ENCODE measurements around the gene OLIG2. TPM values are rescaled to one million over a fixed set of nuclear protein-coding genes. Genes with fewer than 3 reads are reported as not detected.

Gene OLIG2
- total RNA-seq, 1 donor from 2014 or later = not detected

DNA sequence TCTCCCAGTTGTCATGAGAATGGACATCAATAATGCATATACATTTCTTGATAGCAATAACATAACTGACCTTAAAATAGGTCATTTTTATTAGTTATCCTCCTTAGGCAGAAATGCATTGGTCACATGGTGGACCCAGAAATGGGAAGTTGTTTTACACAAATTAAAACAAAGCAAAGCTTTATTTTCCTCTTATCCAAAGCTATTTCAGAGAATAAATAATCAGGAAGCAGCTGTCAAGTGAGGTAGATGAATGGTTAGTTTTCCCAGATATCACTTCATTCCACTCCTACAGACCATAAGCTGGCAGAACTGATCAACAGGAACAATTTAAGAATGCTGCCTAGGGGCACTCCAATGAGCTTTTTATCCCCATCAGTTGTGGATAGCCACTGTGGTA, 28.2 kb downstream of the OLIG2 start:
- TF ChIP-seq, protein P1, sequence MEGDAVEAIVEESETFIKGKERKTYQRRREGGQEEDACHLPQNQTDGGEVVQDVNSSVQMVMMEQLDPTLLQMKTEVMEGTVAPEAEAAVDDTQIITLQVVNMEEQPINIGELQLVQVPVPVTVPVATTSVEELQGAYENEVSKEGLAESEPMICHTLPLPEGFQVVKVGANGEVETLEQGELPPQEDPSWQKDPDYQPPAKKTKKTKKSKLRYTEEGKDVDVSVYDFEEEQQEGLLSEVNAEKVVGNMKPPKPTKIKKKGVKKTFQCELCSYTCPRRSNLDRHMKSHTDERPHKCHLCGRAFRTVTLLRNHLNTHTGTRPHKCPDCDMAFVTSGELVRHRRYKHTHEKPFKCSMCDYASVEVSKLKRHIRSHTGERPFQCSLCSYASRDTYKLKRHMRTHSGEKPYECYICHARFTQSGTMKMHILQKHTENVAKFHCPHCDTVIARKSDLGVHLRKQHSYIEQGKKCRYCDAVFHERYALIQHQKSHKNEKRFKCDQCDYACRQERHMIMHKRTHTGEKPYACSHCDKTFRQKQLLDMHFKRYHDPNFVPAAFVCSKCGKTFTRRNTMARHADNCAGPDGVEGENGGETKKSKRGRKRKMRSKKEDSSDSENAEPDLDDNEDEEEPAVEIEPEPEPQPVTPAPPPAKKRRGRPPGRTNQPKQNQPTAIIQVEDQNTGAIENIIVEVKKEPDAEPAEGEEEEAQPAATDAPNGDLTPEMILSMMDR (conservative IDR thresholded peaks at IDR 0.05; ENCODE audit: low read depth, low read length) = no peak
- H3K4me3 ChIP-seq (ENCODE audit: low read depth, low read length) = no peak overlapping the region
- DNase-seq (ENCODE audit: low read depth) = no peak

DNA sequence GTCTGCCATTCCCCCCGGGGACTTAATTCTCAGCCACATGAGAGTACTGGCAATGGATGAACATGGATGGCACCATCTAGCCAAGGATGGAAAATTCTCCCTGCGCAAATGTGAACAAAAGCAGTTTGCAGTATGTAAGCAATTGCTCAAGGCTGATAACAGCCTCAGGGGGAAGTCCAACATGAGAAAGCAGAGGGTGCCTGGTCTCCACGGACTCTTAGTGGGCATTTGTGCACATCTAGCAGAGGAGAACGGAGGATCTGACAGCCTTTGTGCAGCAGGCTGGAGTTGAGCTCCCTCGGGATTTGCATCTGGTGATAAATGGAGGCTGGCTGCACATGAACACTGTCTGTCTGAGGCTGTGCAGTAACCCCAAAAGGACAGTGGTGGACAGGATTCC, 30.3 kb downstream of the OLIG2 start:
- no peak for DNase-seq (ENCODE audit: low read depth)
- TF ChIP-seq, protein P1 (conservative IDR thresholded peaks at IDR 0.05; ENCODE audit: low read depth, low read length) = no peak

DNA sequence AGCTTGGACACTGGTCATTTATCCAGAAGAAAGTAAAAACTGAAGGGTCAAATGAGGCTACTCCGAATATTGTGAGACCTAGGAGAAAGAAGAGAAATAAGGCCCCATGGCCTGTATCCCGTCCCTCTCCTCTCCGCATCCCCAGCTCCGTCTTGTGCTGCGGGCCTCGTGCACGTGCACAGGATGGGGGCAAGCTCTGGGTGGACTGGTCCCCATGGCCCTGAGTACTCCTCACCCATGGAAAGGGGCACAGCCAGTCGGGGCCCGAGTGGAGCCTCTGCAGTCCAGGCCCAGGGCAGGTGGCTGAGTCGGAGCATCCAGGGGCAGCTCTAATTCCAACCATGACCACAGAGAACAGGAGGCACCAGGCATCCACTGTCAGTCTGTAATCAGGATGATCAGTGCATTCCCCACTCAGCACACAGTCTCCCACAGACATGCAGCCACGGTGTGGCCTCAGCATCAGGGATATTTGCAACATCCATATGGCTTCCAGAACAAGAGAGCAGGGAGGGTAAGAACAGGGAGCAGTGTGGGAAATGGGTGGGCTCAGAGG, 31.7 kb downstream of the OLIG2 start:
- TF ChIP-seq, protein P1 (conservative IDR thresholded peaks at IDR 0.05; ENCODE audit: low read depth, low read length) = no peak
- H3K4me3 ChIP-seq (ENCODE audit: low read depth, low read length) = no peak overlapping the region
- DNase-seq (ENCODE audit: low read depth) = no peak

More for the DNA sequence above, 30.3 kb downstream of the OLIG2 start:
- no peak overlapping the region for H3K4me3 ChIP-seq (ENCODE audit: low read depth, low read length)

DNA sequence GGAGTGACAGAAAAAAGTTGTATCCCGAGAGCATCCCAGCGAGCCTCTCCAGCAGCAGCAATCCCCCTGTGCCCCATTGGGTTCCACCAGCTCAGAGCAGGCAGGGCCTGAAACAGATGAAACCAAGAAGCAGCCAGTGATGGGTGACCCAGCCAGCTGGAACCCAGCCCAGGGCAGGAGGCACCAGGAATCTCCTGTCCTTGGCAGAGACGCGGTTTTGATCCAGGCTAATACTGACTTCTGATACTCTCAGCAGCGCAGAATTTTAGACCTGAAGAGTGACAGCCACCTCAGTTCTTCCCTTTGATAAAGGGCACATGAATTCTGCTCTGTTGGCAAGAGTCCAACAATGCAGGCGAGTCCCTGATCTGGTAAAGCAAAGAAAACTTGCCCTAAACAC, 32.8 kb downstream of the OLIG2 start:
- no peak overlapping the region for H3K4me3 ChIP-seq (ENCODE audit: low read depth, low read length)
- TF ChIP-seq, protein P1 (conservative IDR thresholded peaks at IDR 0.05; ENCODE audit: low read depth, low read length) = no peak
- DNase-seq (ENCODE audit: low read depth) = no peak

DNA sequence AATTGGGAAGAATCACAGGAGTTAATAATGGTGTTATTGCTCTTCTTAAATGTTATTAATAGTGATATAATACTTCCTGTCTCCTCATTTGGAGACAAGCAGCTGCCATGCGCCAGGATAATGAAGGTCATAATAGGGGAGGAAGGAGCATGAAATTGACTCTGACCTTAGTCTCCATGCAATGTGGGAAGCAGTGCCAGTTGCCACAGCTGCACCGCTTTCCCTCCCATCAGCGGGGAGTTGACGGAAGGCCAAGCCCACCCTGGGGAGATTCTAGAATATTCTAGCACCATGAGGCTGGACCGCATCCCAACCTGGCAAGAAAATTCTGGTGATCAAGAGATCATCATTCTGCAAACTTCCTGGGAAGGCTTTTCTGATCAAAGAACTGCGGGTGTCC, 33.2 kb downstream of the OLIG2 start:
- no peak for DNase-seq (ENCODE audit: low read depth)
- H3K4me3 ChIP-seq (ENCODE audit: low read depth, low read length) = no peak overlapping the region
- TF ChIP-seq, protein P1 (conservative IDR thresholded peaks at IDR 0.05; ENCODE audit: low read depth, low read length) = no peak

DNA sequence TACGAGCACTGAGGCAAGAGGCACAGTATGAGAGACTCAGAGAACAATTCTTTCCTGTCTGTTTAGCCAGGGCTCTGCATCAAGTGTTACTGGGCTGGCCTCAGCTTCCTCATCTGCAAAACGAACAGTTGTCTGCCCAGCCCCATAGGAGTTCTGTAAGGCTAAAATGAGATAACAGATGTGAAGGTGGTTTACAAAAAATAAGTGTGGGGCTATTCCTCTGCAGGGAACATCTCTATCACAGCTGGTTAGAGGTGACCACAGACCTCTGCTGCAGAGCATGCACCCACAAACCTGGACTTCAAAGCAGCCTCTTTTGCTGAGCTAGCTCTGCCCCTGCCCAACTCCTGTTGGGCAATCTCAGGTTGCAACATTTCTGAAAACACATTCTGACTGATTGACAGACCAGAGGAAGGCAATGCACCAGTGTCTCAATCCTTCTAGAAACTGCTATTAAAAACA, 33.7 kb downstream of the OLIG2 start:
- TF ChIP-seq, protein P1 (conservative IDR thresholded peaks at IDR 0.05; ENCODE audit: low read depth, low read length) = no peak
- DNase-seq (ENCODE audit: low read depth) = no peak
- H3K4me3 ChIP-seq (ENCODE audit: low read depth, low read length) = no peak overlapping the region

DNA sequence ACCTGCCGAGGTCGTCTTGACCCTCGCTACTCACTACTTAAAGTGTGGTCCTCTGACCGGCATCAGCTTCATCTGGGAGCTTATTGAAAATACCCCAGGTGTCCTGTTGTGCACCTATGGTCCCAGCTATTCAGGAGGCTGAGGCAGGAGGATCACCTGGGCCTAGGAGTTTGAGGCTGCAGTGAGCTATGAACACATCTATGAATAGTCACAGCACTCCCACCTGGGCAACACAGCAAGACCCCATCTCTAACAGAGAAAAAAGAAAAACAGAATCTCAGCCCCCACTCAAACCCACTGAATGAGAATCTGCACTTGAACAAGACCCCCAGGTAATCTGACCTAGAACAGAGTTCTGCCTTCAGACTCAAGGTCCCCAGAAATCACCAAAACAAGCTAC, 35.5 kb downstream of the OLIG2 start:
- DNase-seq (ENCODE audit: low read depth) = no peak
- no peak overlapping the region for H3K4me3 ChIP-seq (ENCODE audit: low read depth, low read length)
- TF ChIP-seq, protein P1 (conservative IDR thresholded peaks at IDR 0.05; ENCODE audit: low read depth, low read length) = no peak
